Measurements from ENCODE around the gene SPRY4.
"Not testable (repeated sequence)": the region's sequence is repeated elsewhere in the genome, so short reads cannot be mapped to it uniquely, and the experiment has no call there.

The SPRY4 gene, protein sequence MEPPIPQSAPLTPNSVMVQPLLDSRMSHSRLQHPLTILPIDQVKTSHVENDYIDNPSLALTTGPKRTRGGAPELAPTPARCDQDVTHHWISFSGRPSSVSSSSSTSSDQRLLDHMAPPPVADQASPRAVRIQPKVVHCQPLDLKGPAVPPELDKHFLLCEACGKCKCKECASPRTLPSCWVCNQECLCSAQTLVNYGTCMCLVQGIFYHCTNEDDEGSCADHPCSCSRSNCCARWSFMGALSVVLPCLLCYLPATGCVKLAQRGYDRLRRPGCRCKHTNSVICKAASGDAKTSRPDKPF

GRCh38 chr5:142324871-142325724 lies at the start of gene SPRY4:
SPRY4 (minus strand) TSS chr5:142325021; CDS start chr5:142315108, 9,913 bp downstream.
- H3K4me1 Mint-ChIP-seq, result peaks cover 44% of the 10 kb centered on the region
- peaks cover 92% of the 10 kb centered on the region for H3K27me3 Mint-ChIP-seq
- no peaks in the 10 kb centered on the region for H3K36me3 Mint-ChIP-seq
- peak within 1 kb of the TSS; percentile 81 for H3K27ac Mint-ChIP-seq
- CTCF ChIA-PET, result interaction anchor here (0.9 to 1.5 kb wide), 3 partner anchors 13 to 80 kb away, joined by 3 to 4 read pairs (median 3); no protein-coding TSS in a partner anchor
- peak; percentile 91 for DNase-seq
- no peaks in the 10 kb centered on the region for H3K9me3 Mint-ChIP-seq
- peak within 1 kb of the TSS; percentile 80 for H3K4me3 Mint-ChIP-seq

DNA sequence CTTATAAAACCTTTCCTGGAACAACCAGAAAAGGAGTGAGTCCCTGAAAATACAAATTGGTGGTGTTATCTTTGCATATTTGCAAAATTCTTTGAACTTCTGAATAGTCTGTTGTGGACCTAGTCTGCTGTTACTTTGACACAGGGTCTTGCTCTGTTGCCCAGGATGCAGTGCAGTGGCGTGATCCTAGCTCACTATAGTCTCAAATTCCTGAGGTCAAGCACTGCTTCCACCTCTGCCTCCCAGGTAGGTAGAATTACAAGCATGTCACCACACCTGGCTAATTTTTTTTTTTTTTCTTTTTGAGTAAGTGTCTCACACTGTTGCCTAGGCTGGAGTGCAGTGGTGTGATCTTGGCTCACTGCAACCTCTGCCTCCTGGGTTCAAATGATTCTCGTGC lies 43.7 kb upstream of the SPRY4 start:
- H3K4me1 Mint-ChIP-seq, result peaks cover 8% of the 10 kb centered on the region
- H3K27ac Mint-ChIP-seq, result no peak overlapping the region
- no peaks in the 10 kb centered on the region for H3K9me3 Mint-ChIP-seq
- H3K27me3 Mint-ChIP-seq, result peaks cover 18% of the 10 kb centered on the region
- no peaks in the 10 kb centered on the region for H3K36me3 Mint-ChIP-seq
- DNase-seq, result no peak
- H3K4me3 Mint-ChIP-seq, result no peak overlapping the region
- CTCF ChIA-PET, result no interaction called here

DNA sequence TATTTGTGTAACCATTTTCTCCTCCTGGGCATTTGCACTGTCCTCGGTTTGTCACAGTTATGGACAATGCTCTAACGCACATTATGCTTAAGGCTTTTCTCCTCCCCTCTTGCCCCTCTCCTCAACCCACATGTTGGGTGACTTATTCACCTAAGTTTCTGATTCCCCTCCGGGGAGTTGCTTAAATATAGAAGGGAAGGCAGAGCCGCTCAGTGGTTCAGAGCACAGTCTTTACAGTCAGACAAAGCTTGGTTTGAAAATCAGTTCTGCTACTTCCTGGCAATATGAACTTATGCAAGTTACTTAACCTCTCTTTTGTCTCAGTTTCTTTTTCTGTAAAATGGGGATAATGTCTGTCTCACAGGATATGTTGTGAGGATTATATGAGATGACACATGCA lies 41.2 kb upstream of the SPRY4 start:
- H3K36me3 Mint-ChIP-seq, result no peaks in the 10 kb centered on the region
- H3K4me3 Mint-ChIP-seq, result no peak overlapping the region
- no peak for DNase-seq
- H3K27me3 Mint-ChIP-seq, result peaks cover 18% of the 10 kb centered on the region
- H3K9me3 Mint-ChIP-seq, result no peaks in the 10 kb centered on the region
- CTCF ChIA-PET, result no interaction called here
- peaks cover 9% of the 10 kb centered on the region for H3K4me1 Mint-ChIP-seq
- no peak overlapping the region for H3K27ac Mint-ChIP-seq

DNA sequence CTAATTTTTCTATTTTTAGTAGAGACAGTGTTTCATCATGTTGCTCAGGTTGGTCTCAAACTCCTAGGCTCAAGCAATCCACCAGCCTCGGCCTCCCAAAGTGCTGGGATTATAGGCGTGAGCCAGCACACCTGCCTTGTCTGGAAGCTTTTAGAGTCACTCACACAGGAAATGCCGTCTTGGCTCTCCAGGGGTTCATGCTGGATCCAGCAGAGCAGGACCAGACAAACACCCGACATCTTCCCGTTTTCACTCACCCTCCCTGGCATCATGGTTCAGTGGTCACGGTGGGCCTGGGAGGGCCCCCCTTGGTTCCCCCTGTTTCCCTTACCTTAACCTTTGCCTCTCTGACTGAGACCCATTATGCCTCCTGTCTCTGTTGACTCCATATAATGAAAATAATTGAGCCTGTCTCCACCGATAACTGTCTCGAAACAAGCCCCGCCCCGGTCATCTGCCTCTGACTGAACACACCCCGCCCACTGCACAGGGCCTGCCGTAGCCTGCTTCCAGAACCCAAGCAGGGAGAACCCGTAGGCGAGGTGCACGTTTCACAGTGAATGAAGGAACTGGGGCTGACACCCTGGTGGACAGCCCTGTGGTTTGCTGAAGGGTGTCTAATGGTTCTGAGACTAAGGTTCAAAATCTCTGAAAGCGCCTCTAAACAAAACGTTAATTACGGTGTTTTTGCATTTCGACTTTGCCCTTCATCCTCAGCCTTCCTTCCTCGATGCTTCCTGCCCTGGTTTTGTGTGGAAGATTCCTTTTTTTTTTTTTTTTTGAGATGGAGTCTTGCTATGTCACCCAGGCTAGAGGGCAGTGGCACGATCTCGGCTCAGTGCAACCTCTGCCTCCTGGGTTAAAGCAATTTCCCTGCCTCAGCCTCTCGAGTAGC lies 39.7 kb upstream of the SPRY4 start:
- H3K4me1 Mint-ChIP-seq, result peaks cover 19% of the 10 kb centered on the region
- H3K9me3 Mint-ChIP-seq, result no peaks in the 10 kb centered on the region
- peaks cover 27% of the 10 kb centered on the region for H3K27me3 Mint-ChIP-seq
- H3K27ac Mint-ChIP-seq, result peak overlapping the region; percentile 2
- CTCF ChIA-PET, result no interaction called here
- DNase-seq, result no peak
- no peaks in the 10 kb centered on the region for H3K36me3 Mint-ChIP-seq
- H3K4me3 Mint-ChIP-seq, result no peak overlapping the region

DNA sequence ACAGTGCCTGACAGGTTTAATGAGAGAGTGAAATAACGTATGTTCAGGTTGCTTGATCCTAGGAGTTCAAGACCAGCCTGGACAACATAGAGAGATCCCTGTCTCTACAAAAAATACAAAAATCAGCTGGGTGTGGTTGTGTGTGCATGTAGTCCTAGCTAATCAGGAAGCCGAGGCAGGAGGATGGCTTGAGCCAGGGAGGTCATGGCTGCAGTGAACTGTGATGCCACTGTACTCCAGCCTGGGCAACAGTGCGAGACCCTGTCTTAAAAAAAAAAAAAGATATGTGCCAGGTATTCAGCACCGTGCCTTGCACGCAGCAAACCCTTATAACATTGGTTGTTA lies 38.8 kb upstream of the SPRY4 start:
- Mint-ChIP-seq H3K27ac (no peak overlapping the region), H3K36me3 (no peaks in the 10 kb centered on the region), H3K4me3 (no peak overlapping the region), H3K27me3 (peaks cover 30% of the 10 kb centered on the region), H3K4me1 (peaks cover 21% of the 10 kb centered on the region), H3K9me3 (no peaks in the 10 kb centered on the region)
- CTCF ChIA-PET, result no interaction called here
- DNase-seq, result no peak

DNA sequence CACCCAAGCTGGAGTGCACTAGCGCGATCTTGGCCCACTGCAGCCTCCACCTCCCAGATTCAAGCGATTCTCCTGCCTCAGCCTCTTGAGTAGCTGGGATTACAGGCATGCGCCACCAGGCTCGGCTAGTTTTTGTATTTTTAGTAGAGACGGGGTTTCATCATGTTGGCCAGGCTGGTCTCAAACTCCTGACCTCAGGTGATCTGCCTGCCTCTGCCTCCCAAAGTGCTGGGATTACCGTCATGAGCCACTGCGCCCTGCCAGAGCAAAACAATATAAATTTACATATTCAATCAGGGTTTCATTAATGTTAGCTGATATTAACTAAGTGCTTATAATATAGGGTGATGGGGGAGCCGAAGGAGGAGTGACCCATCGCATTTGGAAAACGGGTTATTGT lies 37.4 kb upstream of the SPRY4 start:
- H3K36me3 Mint-ChIP-seq, H3K4me3 Mint-ChIP-seq, CTCF ChIA-PET, DNase-seq, H3K9me3 Mint-ChIP-seq, H3K27ac Mint-ChIP-seq: not testable (repeated sequence)
- Mint-ChIP-seq H3K27me3 (peaks cover 42% of the 10 kb centered on the region), H3K4me1 (peaks cover 35% of the 10 kb centered on the region)

DNA sequence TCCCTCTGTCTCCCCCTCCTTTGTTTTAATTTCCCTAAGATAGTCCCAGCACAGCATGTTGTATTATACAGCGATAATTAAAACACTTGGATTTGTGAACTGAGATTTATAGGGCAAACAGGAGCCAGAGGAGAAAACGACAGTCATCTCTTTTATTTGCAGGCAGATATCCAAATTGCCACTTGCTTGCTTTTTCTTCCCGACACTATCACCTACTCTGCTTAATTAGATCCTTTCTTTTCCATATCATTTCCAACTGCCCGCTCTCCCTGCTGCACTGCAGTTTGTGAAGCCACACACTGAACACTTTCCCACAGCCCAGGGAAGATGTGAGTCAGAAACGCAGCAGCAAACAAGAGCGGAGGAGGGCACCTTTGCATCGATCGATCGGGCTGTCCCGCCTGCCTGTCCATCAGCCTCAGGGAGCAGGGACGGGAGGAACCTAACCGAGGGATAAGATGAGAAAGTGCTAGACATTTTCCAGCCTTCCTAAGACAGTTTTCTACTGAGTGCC lies 35.8 kb upstream of the SPRY4 start:
- Mint-ChIP-seq H3K36me3 (no peaks in the 10 kb centered on the region), H3K4me3 (no peak overlapping the region), H3K9me3 (no peaks in the 10 kb centered on the region), H3K4me1 (peaks cover 40% of the 10 kb centered on the region), H3K27me3 (peaks cover 47% of the 10 kb centered on the region), H3K27ac (no peak overlapping the region)
- DNase-seq, result no peak
- CTCF ChIA-PET, result no interaction called here

DNA sequence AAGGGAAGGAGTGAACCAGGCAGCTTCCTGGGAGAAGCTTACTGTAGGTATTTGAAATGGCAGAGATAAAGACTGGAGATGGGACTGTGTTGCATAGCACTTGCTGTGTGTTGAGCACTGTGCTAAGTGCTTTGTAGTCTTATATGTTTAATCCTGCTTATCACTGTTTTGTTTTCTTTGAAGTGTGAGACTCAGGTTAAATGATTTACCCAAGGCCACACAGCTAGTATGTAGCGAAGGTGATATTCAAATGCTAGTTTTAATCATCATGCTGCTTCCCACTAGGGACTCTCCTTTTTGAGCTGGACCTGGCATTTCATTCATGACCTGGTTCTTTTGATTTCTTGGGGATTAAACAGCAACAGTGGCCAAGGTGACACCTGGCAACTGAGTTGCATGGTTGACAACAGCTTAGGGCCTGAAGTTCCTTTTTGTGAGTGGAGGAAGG lies 35.3 kb upstream of the SPRY4 start:
- peaks cover 39% of the 10 kb centered on the region for H3K4me1 Mint-ChIP-seq
- CTCF ChIA-PET, result interaction anchor here (1.0 to 1.1 kb wide), 2 partner anchors 73 to 80 kb away, joined by 3 read pairs; no protein-coding TSS in a partner anchor
- no peak overlapping the region for H3K4me3 Mint-ChIP-seq
- no peak overlapping the region for H3K27ac Mint-ChIP-seq
- peaks cover 52% of the 10 kb centered on the region for H3K27me3 Mint-ChIP-seq
- DNase-seq, result no peak
- H3K36me3 Mint-ChIP-seq, result no peaks in the 10 kb centered on the region
- H3K9me3 Mint-ChIP-seq, result no peaks in the 10 kb centered on the region

GRCh38 chr5:142358648-142359047 lies 33.8 kb upstream of the SPRY4 start:
- Mint-ChIP-seq H3K27me3 (peaks cover 50% of the 10 kb centered on the region), H3K9me3 (no peaks in the 10 kb centered on the region), H3K27ac (no peak overlapping the region), H3K36me3 (no peaks in the 10 kb centered on the region), H3K4me1 (peaks cover 46% of the 10 kb centered on the region), H3K4me3 (no peak overlapping the region)
- DNase-seq, result no peak
- CTCF ChIA-PET, result no interaction called here

- peaks cover 53% of the 10 kb centered on the region for H3K27me3 Mint-ChIP-seq
- peak overlapping the region; percentile 76 for H3K4me3 Mint-ChIP-seq
- no peaks in the 10 kb centered on the region for H3K9me3 Mint-ChIP-seq
- no peak for DNase-seq
- no peaks in the 10 kb centered on the region for H3K36me3 Mint-ChIP-seq
- H3K4me1 Mint-ChIP-seq, result peaks cover 49% of the 10 kb centered on the region
- CTCF ChIA-PET, result interaction anchor here (0.5 to 0.6 kb wide), 2 partner anchors 12 to 91 kb away, joined by 3 read pairs; no protein-coding TSS in a partner anchor
- H3K27ac Mint-ChIP-seq, result peak overlapping the region; percentile 91
Observed at GRCh38 chr5:142358121-142358520, 33.3 kb upstream of the SPRY4 start.

- Mint-ChIP-seq H3K36me3 (no peaks in the 10 kb centered on the region), H3K27me3 (peaks cover 55% of the 10 kb centered on the region), H3K9me3 (no peaks in the 10 kb centered on the region), H3K27ac (peak overlapping the region; percentile 91), H3K4me1 (peaks cover 50% of the 10 kb centered on the region), H3K4me3 (peak overlapping the region; percentile 76)
- peak; percentile 36 for DNase-seq
- CTCF ChIA-PET, result interaction anchor here (0.5 to 1.1 kb wide), 4 partner anchors 12 to 92 kb away, joined by 3 to 5 read pairs (median 3); partner anchors contain the start of gene SPRY4
Observed at GRCh38 chr5:142357469-142358090, 32.8 kb upstream of the SPRY4 start.

GRCh38 chr5:142356716-142357468 lies 32.1 kb upstream of the SPRY4 start:
- Mint-ChIP-seq H3K9me3 (no peaks in the 10 kb centered on the region), H3K4me3 (peak overlapping the region; percentile 80), H3K27me3 (peaks cover 55% of the 10 kb centered on the region), H3K4me1 (peaks cover 50% of the 10 kb centered on the region), H3K36me3 (no peaks in the 10 kb centered on the region), H3K27ac (peak overlapping the region; percentile 92)
- CTCF ChIA-PET, result interaction anchor here (1.1 kb wide), 2 partner anchors 32 to 33 kb away, joined by 3 to 5 read pairs; partner anchors contain the start of gene SPRY4
- DNase-seq, result peak; percentile 92

- peaks cover 50% of the 10 kb centered on the region for H3K4me1 Mint-ChIP-seq
- H3K36me3 Mint-ChIP-seq, result no peaks in the 10 kb centered on the region
- H3K4me3 Mint-ChIP-seq, result peak overlapping the region; percentile 80
- CTCF ChIA-PET, result no interaction called here
- H3K27ac Mint-ChIP-seq, result peak overlapping the region; percentile 92
- H3K27me3 Mint-ChIP-seq, result peaks cover 53% of the 10 kb centered on the region
- no peak for DNase-seq
- H3K9me3 Mint-ChIP-seq, result no peaks in the 10 kb centered on the region
Observed at GRCh38 chr5:142356349-142356715, 31.5 kb upstream of the SPRY4 start.
